ENCODE results near the gene CSNK1E. TPM values are rescaled to one million over a fixed set of nuclear protein-coding genes. Genes with fewer than 3 reads are reported as not detected.

The CSNK1E gene
- total RNA-seq, 4 donors from 2014 or later, result 29.8 to 66.3 (median 40.3) TPM

GRCh38 chr22:38327805-38328204 is 10.6 kb upstream of the CSNK1E start:
- H3K4me3 ChIP-seq, result no peak overlapping the region
- no peaks in the 10 kb centered on the region for H3K36me3 ChIP-seq
- in situ Hi-C loops (cut with MboI; ENCODE audit: low sequenced_read_pairs in 4 of 4) (no loop called here), intact Hi-C loops (cut with DNase I; ENCODE audit: low total_unique reads) (no loop called here)
- TF ChIP-seq POLR2A (IDR thresholded peaks at IDR 0.05) (no peak), CTCF (IDR thresholded peaks at IDR 0.05 in 4 of 5, conservative IDR thresholded peaks at IDR 0.05 in 1 of 5) (no peak)
- H3K27ac ChIP-seq, result no peak overlapping the region
- no peak for ATAC-seq
- no peaks in the 10 kb centered on the region for H3K27me3 ChIP-seq
- no peaks in the 10 kb centered on the region for H3K4me1 ChIP-seq
- DNase-seq, result no peak
- H3K9me3 ChIP-seq, result no peaks in the 10 kb centered on the region

DNA sequence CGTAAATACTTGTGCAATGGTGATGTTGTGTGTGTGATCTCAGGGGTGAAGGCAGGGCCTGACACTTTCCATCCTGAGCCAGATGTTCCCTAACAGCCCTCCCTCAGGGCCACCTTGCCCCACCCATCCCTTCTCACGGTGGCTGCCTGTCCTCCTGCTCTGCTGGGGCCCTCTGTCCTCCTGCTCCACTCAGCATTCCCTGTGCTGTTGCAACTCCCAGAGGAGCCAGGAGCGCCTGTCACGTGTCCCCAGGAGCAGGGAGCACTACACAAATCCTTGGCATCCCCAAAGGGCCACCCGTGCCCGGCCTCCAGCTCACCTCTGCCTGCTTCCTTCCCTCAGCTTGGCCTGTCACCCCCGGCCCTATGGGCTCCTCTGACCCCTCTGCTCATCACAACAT is 10.2 kb upstream of the CSNK1E start:
- DNase-seq, result no peak
- Histone ChIP-seq H3K36me3 (no peaks in the 10 kb centered on the region), H3K9me3 (no peaks in the 10 kb centered on the region), H3K4me3 (no peak overlapping the region), H3K27ac (no peak overlapping the region), H3K4me1 (no peaks in the 10 kb centered on the region), H3K27me3 (no peaks in the 10 kb centered on the region)
- in situ Hi-C loops (cut with MboI; ENCODE audit: low sequenced_read_pairs in 4 of 4), result no loop called here
- intact Hi-C loops (cut with DNase I; ENCODE audit: low total_unique reads), result no loop called here
- no peak for TF ChIP-seq CTCF (IDR thresholded peaks at IDR 0.05 in 4 of 5, conservative IDR thresholded peaks at IDR 0.05 in 1 of 5)
- TF ChIP-seq POLR2A (IDR thresholded peaks at IDR 0.05), result no peak
- ATAC-seq, result no peak

- intact Hi-C loops (cut with DNase I; ENCODE audit: low total_unique reads), result no loop called here
- Histone ChIP-seq H3K4me1 (no peaks in the 10 kb centered on the region), H3K36me3 (no peaks in the 10 kb centered on the region), H3K27ac (no peak overlapping the region), H3K27me3 (no peaks in the 10 kb centered on the region), H3K9me3 (no peaks in the 10 kb centered on the region), H3K4me3 (no peak overlapping the region)
- ATAC-seq (no peak), DNase-seq (no peak)
- in situ Hi-C loops (cut with MboI; ENCODE audit: low sequenced_read_pairs in 4 of 4), result no loop called here
- TF ChIP-seq CTCF (IDR thresholded peaks at IDR 0.05 in 4 of 5, conservative IDR thresholded peaks at IDR 0.05 in 1 of 5) (no peak), POLR2A (IDR thresholded peaks at IDR 0.05) (no peak)
These were observed 8.4 kb upstream of the CSNK1E start for GRCh38 chr22:38325587-38325986.

DNA sequence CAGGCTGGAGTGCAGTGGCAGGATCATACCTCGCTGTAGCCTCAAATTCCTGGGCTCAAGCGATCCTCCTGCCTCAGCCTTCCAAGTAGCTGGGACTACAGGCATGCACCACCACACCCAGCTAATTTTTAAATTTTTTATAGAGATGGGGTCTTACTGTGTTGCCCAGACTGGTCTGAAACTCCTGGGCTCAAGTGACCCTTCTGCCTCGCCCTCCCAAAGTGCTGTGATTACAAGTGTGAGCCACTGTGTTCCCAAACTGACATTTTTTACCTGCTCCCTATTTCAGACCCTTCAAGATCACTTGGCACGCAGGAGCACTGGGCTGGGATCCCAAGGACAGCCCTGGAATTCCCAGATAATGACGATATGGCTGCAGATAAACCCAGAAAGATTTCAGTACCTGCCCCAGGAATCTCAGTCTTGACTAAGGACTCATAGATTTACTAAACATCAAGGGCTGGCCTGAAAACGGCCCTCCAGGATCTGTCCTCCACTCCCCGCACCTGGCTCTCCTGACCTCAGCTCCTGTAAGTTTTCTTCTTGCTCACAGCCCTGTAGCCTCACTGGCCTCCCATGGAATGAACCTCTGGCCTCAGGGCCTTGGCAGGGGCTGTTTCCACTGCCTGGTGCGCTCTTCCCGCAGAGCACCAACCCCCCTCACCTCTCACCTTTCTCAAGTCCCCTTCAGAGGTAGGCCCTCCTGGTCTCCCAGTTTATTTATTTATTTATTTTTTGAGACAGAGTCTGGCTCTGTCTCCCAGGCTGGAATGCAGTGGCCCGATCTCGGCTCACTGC is 3.6 kb upstream of the CSNK1E start:
- in situ Hi-C loops (cut with MboI; ENCODE audit: low sequenced_read_pairs in 4 of 4), result no loop called here
- intact Hi-C loops (cut with DNase I; ENCODE audit: low total_unique reads), result no loop called here
- Histone ChIP-seq H3K27me3 (no peaks in the 10 kb centered on the region), H3K36me3 (no peaks in the 10 kb centered on the region), H3K27ac (no peak overlapping the region), H3K9me3 (no peaks in the 10 kb centered on the region), H3K4me3 (no peak overlapping the region), H3K4me1 (peaks cover 10 to 12% of the 10 kb centered on the region in 2 donors)
- DNase-seq, result no peak
- no peak for TF ChIP-seq CTCF (IDR thresholded peaks at IDR 0.05 in 4 of 5, conservative IDR thresholded peaks at IDR 0.05 in 1 of 5)
- TF ChIP-seq POLR2A (IDR thresholded peaks at IDR 0.05), result no peak
- no peak for ATAC-seq

All from gastrocnemius medialis (tissue), 4 donors.